SK-N-SH (cell line): ENCODE results near the gene DNAH1. TPM values are rescaled to one million over a fixed set of nuclear protein-coding genes. Genes with fewer than 3 reads are reported as not detected.

Experiments
- CTCF ChIA-PET: fragments of 300-600, 350-600 bp; formaldehyde crosslinking; extraction: SDS; loops from one replicate; lab custom pipeline; 2021; lab: Yijun Ruan, JAX
- POLR2A ChIA-PET: fragments of 350-600 bp; sonication (Branson Sonifier 250); formaldehyde crosslinking; extraction: SDS; loops from one replicate; lab custom pipeline; 2020; ENCODE audit warnings: antibody characterized with exemption, inconsistent platforms; lab: Yijun Ruan, JAX
- DNase-seq: peaks from one replicate; pipeline ENCODE4 v3.0.0; 2012
- H2AFZ ChIP-seq: fragments of 200-600 bp; sonication (generic); 2 replicates; pipeline ENCODE4 v1.8.1; 2016; ENCODE audit warnings: antibody characterized with exemption, mild to moderate bottlenecking, low read depth
- H3F3A ChIP-seq: fragments of 200-600 bp; sonication (generic); replicated peaks from 2 replicates; pipeline ENCODE3; 2016; ENCODE audit warnings: antibody characterized with exemption, mild to moderate bottlenecking; ENCODE audit not compliant: insufficient read depth
- H3K27ac ChIP-seq, 2 experiments: fragments of 200-500 bp in 1 of 2; fragments of 200-600 bp in 1 of 2; sonication (Bioruptor generic) in 1 of 2; sonication (generic), shearing (Covaris generic) in 1 of 2; 2 replicates each; pipeline versions ENCODE4 v1.5.1 to v1.6.1; 2014 to 2016; ENCODE audit warnings: low read depth in 2 of 2, inconsistent platforms in 1 of 2, low read length in 1 of 2, mild to moderate bottlenecking in 1 of 2, mixed read lengths in 1 of 2
- H3K27me3 ChIP-seq: fragments of 200-600 bp; sonication (generic), shearing (Covaris generic); 2 replicates; pipeline ENCODE4 v1.6.1; 2016; ENCODE audit warnings: mixed run types; ENCODE audit not compliant: insufficient read depth
- H3K36me3 ChIP-seq, 2 experiments: fragments of 200-500 bp in 1 of 2; fragments of 200-600 bp in 1 of 2; sonication (Bioruptor generic) in 1 of 2; sonication (generic) in 1 of 2; replicated peaks in 1 of 2; 2 replicates each; pipeline versions ENCODE3 to v1.5.1; 2014 to 2016; ENCODE audit warnings: low read length in 1 of 2, mild to moderate bottlenecking in 1 of 2; ENCODE audit not compliant: insufficient read depth in 2 of 2, control insufficient read depth in 1 of 2
- H3K4me1 ChIP-seq, 2 experiments: fragments of 200-500 bp in 1 of 2; fragments of 200-600 bp in 1 of 2; sonication (Bioruptor generic) in 1 of 2; sonication (generic), shearing (Covaris generic) in 1 of 2; 2 replicates each; pipeline versions ENCODE4 v1.5.1 to v1.6.1; 2014 to 2016; ENCODE audit warnings: low read depth in 1 of 2, low read length in 1 of 2, mixed run types in 1 of 2; ENCODE audit not compliant: insufficient read depth in 2 of 2, control insufficient read depth in 1 of 2
- H3K4me2 ChIP-seq: fragments of 200-600 bp; sonication (generic), shearing (Covaris generic); 2 replicates; pipeline ENCODE4 v1.6.1; 2017; ENCODE audit warnings: mixed run types
- H3K4me3 ChIP-seq, 2 experiments: fragments of 200-500 bp in 1 of 2; fragments of 200-600 bp in 1 of 2; sonication (Bioruptor generic) in 1 of 2; sonication (generic), shearing (Covaris generic) in 1 of 2; 2 replicates each; pipeline versions ENCODE4 v1.5.1 to v1.8.1; 2014 to 2016; ENCODE audit warnings: low read depth in 2 of 2, inconsistent platforms in 1 of 2, low read length in 1 of 2, mild to moderate bottlenecking in 1 of 2, mixed read lengths in 1 of 2, moderate library complexity in 1 of 2
- H3K79me2 ChIP-seq: fragments of 200-600 bp; sonication (generic); 2 replicates; pipeline ENCODE4 v1.8.1; 2017; ENCODE audit warnings: mild to moderate bottlenecking; ENCODE audit not compliant: insufficient read depth
- H3K9ac ChIP-seq: fragments of 200-600 bp; sonication (generic); 2 replicates; pipeline ENCODE4 v1.6.1; 2017; ENCODE audit warnings: mixed run types
- H3K9me2 ChIP-seq: fragments of 200-600 bp; sonication (generic); 2 replicates; pipeline ENCODE4 v1.6.1; 2017; ENCODE audit warnings: mixed run types
- H3K9me3 ChIP-seq: fragments of 200-600 bp; sonication (generic); 2 replicates; pipeline ENCODE4 v1.6.1; 2017; ENCODE audit warnings: mixed run types, mild to moderate bottlenecking, moderate library complexity
- H4K20me1 ChIP-seq: fragments of 200-600 bp; sonication (generic); 2 replicates; pipeline ENCODE4 v1.6.1; 2017; ENCODE audit warnings: mild to moderate bottlenecking, mixed run types; ENCODE audit not compliant: insufficient read depth
- CHD2 ChIP-seq: fragments of 150-350 bp; IDR thresholded peaks from 2 replicates; pipeline ENCODE4 v1.6.1; 2018; ENCODE audit warnings: low read length; ENCODE audit not compliant: partially characterized antibody
- CTCF ChIP-seq: fragments of 200-600 bp; sonication (generic); IDR thresholded peaks from 2 replicates; pipeline ENCODE4 v1.6.1; 2017; ENCODE audit warnings: antibody characterized with exemption, mild to moderate bottlenecking, moderate library complexity
- ELF1 ChIP-seq: IDR thresholded peaks from 2 replicates; pipeline ENCODE4 v1.4.0; 2012
- EP300 ChIP-seq, 2 experiments: IDR thresholded peaks; 2 replicates each; pipeline versions ENCODE4 v1.4.0 to v1.6.1; 2012; ENCODE audit warnings: borderline replicate concordance in 1 of 2, low read depth in 1 of 2, low read length in 1 of 2
- FOSL2 ChIP-seq: IDR thresholded peaks from 2 replicates; pipeline ENCODE4 v1.4.0; 2012; ENCODE audit warnings: low read depth, mild to moderate bottlenecking, moderate library complexity, borderline replicate concordance
- GATA2 ChIP-seq: sonication (generic); formaldehyde crosslinking; IDR thresholded peaks from 2 replicates; pipeline ENCODE4 v1.5.0; 2020; ENCODE audit warnings: mild to moderate bottlenecking, missing genetic modification reagents
- IRF3 ChIP-seq: fragments of 150-350 bp; IDR thresholded peaks from 2 replicates; pipeline ENCODE4 v1.6.1; 2016; ENCODE audit warnings: mild to moderate bottlenecking, low read depth, low read length
- JUND ChIP-seq: IDR thresholded peaks from 2 replicates; pipeline ENCODE4 v1.4.0; 2012
- NFIC ChIP-seq: IDR thresholded peaks from 2 replicates; pipeline ENCODE4 v1.4.0; 2012; ENCODE audit warnings: borderline replicate concordance
- NRF1 ChIP-seq: IDR thresholded peaks from 2 replicates; pipeline ENCODE4 v1.6.1; 2012; ENCODE audit warnings: low read depth, mild to moderate bottlenecking, low read length
- PBX3 ChIP-seq: IDR thresholded peaks from 2 replicates; pipeline ENCODE4; 2012
- POLR2AphosphoS5 ChIP-seq: IDR thresholded peaks from 2 replicates; pipeline ENCODE4 v1.6.1; 2012; ENCODE audit warnings: low read depth, low read length
- RCOR1 ChIP-seq: fragments of 150-350 bp; IDR thresholded peaks from 2 replicates; pipeline ENCODE4 v1.6.1; 2017; ENCODE audit warnings: antibody characterized with exemption, low read length
- RFX5 ChIP-seq: IDR thresholded peaks from 2 replicates; pipeline ENCODE4 v1.6.1; 2012; ENCODE audit warnings: mild to moderate bottlenecking, improper control_type of control experiment, low read length
- TAF1 ChIP-seq: IDR thresholded peaks from 2 replicates; pipeline ENCODE4 v1.6.1; 2012; ENCODE audit warnings: low read depth, mild to moderate bottlenecking, low read length, moderate library complexity, borderline replicate concordance
- TCF12 ChIP-seq: IDR thresholded peaks from 2 replicates; pipeline ENCODE4 v1.4.0; 2012
- TEAD4 ChIP-seq: IDR thresholded peaks from 2 replicates; pipeline ENCODE4 v1.4.0; 2012; ENCODE audit warnings: mild to moderate bottlenecking, borderline replicate concordance; ENCODE audit not compliant: insufficient read depth
- ZBTB33 ChIP-seq: IDR thresholded peaks from 2 replicates; pipeline ENCODE4 v1.4.0; 2012; ENCODE audit warnings: low read depth, borderline replicate concordance
- WGBS: methylation state at CpG from one replicate; pipeline ENCODE4 v1.1.6; 2017; ENCODE audit warnings: low lambda C conversion rate; 5-methylcytosine and 5-hydroxymethylcytosine counted together
- polyA plus RNA-seq, 3 experiments: library from polyadenylated mRNA; depleted of rRNA; stranded (reverse); fragments of >200 nt; gene quantifications; 2 replicates each; pipeline ENCODE4 v1.2.3, GENCODE V29; 2012

Gene DNAH1
- polyA plus RNA-seq, 1 of the 3 experiments (the other 2 are of a cell fraction): 5.1 TPM

- TF ChIP-seq TEAD4 (no peak), TAF1 (no peak), ZBTB33 (no peak), POLR2AphosphoS5 (no peak), CHD2 (no peak), CTCF (peak; percentile 40; the same call in 1 of the 2 replicates), RCOR1 (no peak), NRF1 (no peak), RFX5 (no peak)
- TF ChIP-seq, all 33 proteins: peak for 1
- ChIA-PET POLR2A (no interaction called here), CTCF (interaction anchor here (1.3 to 16.5 kb wide), 11 partner anchors 13 to 444 kb away, joined by 3 to 578 read pairs (median 11); no protein-coding TSS in a partner anchor)
- Histone ChIP-seq H3K27me3 (no peaks in the 10 kb centered on the region), H3K4me1 (peaks cover 0 to 5% of the 10 kb centered on the region in 2 experiments; a peak in 1 of 4 replicates), H3K27ac (no peak within 1 kb of the TSS), H3F3A (no peaks in the 10 kb centered on the region), H2AFZ (no peak within 1 kb of the TSS), H3K4me3 (no peak within 1 kb of the TSS), H3K36me3 (no peaks in the 10 kb centered on the region), H3K9me3 (no peaks in the 10 kb centered on the region), H3K4me2 (no peak within 1 kb of the TSS), H4K20me1 (no peaks in the 10 kb centered on the region), H3K79me2 (no peaks in the 10 kb centered on the region), H3K9me2 (no peaks in the 10 kb centered on the region), H3K9ac (no peak within 1 kb of the TSS)
- 48% methylated on average over 8 of the region's 19 CpGs for WGBS
- peak; percentile 84 for DNase-seq
Measured at GRCh38 chr3:52444860-52445793, 129.0 kb downstream of the DNAH1 start, which contains the start of gene SEMA3G. Gene SEMA3G, minus strand, starts transcription at chr3:52445103. Its CDS starts 76 bp downstream, at chr3:52445027.

GRCh38 chr3:52446042-52446441 lies 129.9 kb downstream of the DNAH1 start:
- no peaks in the 10 kb centered on the region for H3K9me3 ChIP-seq
- H2AFZ ChIP-seq: no peak overlapping the region
- H3K9me2 ChIP-seq: no peaks in the 10 kb centered on the region
- H3K4me3 ChIP-seq: no peak overlapping the region
- ChIA-PET POLR2A (interaction anchor here (0.6 kb wide), 1 partner anchor 49 kb away, joined by 3 read pairs; no protein-coding TSS in a partner anchor), CTCF (interaction anchor here (0.8 to 16.5 kb wide), 24 partner anchors 12 to 445 kb away, joined by 3 to 578 read pairs (median 5); no protein-coding TSS in a partner anchor)
- H3K27ac ChIP-seq: no peak overlapping the region
- no peaks in the 10 kb centered on the region for H4K20me1 ChIP-seq
- TF ChIP-seq PBX3 (no peak), ELF1 (no peak), FOSL2 (no peak), EP300 (IDR thresholded peaks at IDR 0.05; ENCODE audit: borderline replicate concordance in 1 of 2, low read depth in 1 of 2, low read length in 1 of 2) (no peak), GATA2 (CRISPR knock-in tag) (no peak), IRF3 (no peak), JUND (no peak), TCF12 (no peak), ZBTB33 (no peak), NFIC (no peak)
- no peaks in the 10 kb centered on the region for H3K79me2 ChIP-seq
- no peaks in the 10 kb centered on the region for H3F3A ChIP-seq
- H3K36me3 ChIP-seq: no peaks in the 10 kb centered on the region
- H3K4me1 ChIP-seq: peaks cover 0 to 6% of the 10 kb centered on the region in 2 experiments; a peak in 1 of 4 replicates
- H3K9ac ChIP-seq: no peak overlapping the region
- whole genome bisulfite sequencing: no CpG with 5 or more reads among the region's 4 CpGs
- no peak for DNase-seq
- H3K27me3 ChIP-seq: no peaks in the 10 kb centered on the region
- no peak overlapping the region for H3K4me2 ChIP-seq
